Rectal smooth muscle tissue (tissue), 1 donor: ENCODE results near the gene MCUB.
"Not testable (repeated sequence)": the region's sequence is repeated elsewhere in the genome, so short reads cannot be mapped to it uniquely, and the experiment has no call there.

ENCODE experiments used
- H3K27ac ChIP-seq: one replicate; pipeline ENCODE4 v1.7.0; 2013; ENCODE audit warnings: low read depth, low read length, inconsistent platforms
- H3K27me3 ChIP-seq: one replicate; pipeline ENCODE4 v1.7.0; 2013; ENCODE audit warnings: low read length; ENCODE audit not compliant: control insufficient read depth, insufficient read depth
- H3K36me3 ChIP-seq: one replicate; pipeline ENCODE4 v1.7.0; 2013; ENCODE audit warnings: low read length; ENCODE audit not compliant: control insufficient read depth, insufficient read depth
- H3K4me1 ChIP-seq: one replicate; pipeline ENCODE4 v1.7.0; 2013; ENCODE audit warnings: low read length; ENCODE audit not compliant: control insufficient read depth, insufficient read depth
- H3K4me3 ChIP-seq: one replicate; pipeline ENCODE4 v1.7.0; 2013; ENCODE audit warnings: low read length
- H3K9ac ChIP-seq: one replicate; pipeline ENCODE4 v1.7.0; 2013; ENCODE audit warnings: low read length

The MCUB gene

DNA sequence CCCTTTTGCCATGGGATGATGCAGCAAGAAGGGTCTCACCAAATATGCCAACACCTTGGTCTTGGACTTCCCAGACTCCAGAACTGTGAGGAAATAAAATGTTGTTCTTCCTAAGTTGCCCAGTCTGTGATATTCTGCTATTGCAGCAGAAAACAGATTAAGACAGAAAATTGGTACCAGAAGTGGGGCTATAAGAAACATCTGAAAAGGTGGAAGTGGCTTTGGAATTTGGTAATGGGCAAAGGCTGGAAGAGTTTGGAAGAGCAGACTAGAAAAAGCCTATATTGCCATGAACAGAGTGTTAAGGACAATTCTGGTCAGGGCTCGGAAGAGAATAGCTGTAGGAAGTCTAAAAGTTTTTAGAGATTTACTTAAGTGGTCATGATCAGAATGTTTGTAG, 115.8 kb downstream of the MCUB start:
- H3K27ac ChIP-seq, result no peak overlapping the region
- H3K4me3 ChIP-seq, result no peak overlapping the region
- H3K4me1 ChIP-seq, result no peaks in the 10 kb centered on the region
- no peaks in the 10 kb centered on the region for H3K36me3 ChIP-seq
- H3K9ac ChIP-seq, result no peak overlapping the region
- no peaks in the 10 kb centered on the region for H3K27me3 ChIP-seq

DNA sequence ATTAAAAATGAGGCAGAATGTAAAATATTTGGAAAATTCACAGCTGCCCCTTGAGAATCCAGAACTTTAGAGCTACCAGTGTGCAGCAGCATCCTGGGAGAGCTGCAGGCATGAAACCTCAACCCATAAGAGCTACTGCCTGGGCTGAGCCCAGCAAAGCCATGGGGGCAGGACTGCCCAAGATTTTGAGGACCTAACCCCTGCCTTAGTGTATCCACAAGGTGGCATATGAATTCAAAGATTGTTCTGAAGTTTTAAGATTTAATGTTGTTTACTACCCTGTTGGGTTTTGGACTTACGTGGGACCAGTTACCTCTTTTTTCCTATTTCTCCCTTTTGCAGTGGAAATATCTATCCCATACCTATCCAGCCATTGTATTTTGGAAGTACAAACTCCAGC, 116.8 kb downstream of the MCUB start:
- Histone ChIP-seq H3K27me3 (no peaks in the 10 kb centered on the region), H3K4me3 (no peak overlapping the region), H3K36me3 (no peaks in the 10 kb centered on the region), H3K27ac (no peak overlapping the region), H3K4me1 (no peaks in the 10 kb centered on the region), H3K9ac (no peak overlapping the region)

DNA sequence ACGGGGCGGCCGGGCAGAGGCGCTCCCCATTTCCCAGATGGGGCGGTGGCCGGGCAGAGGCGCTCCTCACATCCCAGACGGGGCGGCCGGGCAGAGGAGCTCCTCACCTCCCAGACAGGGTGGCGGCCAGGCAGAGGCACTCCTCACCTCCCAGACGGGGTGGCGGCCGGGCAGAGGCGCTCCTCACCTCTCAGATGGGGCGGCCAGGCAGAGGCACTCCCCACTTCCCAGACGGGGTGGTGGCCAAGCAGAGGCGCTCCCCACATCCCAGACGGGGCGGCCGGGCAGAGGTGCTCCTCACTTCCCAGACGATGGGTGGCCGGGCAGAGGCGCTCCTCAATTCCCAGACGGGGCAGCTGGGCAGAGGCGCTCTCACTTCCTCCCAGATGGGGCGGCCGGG, 118.4 kb downstream of the MCUB start:
- not testable (repeated sequence) for H3K36me3 ChIP-seq, H3K27me3 ChIP-seq, H3K4me3 ChIP-seq, H3K9ac ChIP-seq, H3K27ac ChIP-seq, H3K4me1 ChIP-seq

DNA sequence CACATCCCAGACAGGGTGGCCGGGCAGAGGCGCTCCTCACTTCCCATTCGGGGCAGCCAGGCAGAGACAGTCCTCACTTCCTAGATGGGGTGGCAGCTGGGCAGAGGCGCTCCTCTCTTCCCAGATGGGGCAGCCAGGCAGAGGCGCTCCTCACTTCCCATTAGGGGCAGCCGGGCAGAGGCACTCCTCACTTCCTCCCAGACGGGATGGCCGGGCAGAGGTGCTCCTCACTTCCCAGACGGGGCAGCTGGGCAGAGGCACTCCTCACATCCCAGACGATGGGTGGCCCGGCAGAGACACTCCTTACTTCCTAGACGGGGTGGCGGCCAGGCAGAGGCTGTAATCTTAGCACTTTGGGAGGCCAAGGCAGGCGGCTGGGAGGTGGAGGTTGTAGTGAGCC, 118.9 kb downstream of the MCUB start:
- not testable (repeated sequence) for H3K36me3 ChIP-seq, H3K4me3 ChIP-seq, H3K27ac ChIP-seq, H3K9ac ChIP-seq, H3K4me1 ChIP-seq, H3K27me3 ChIP-seq

DNA sequence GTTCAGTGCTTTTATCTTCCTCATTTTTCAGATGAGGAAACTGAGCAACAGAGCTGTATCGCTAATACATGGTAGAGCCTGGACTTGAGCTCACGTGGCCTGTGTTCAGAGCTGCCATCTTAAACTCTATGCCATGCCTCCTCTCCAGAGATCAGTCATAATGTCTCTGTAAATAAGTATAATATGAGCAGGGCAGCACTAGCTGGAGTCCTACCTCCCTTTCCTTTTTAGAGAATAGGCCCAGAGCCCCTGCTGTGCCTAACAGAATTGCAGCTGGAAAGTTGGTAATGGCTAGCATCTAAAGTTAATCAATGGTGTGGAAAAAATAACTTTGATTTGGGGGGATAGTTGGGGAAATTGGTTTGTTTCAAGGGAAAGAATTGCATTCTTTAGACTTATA, 122.8 kb downstream of the MCUB start:
- H3K4me1 ChIP-seq, result no peaks in the 10 kb centered on the region
- no peak overlapping the region for H3K9ac ChIP-seq
- no peaks in the 10 kb centered on the region for H3K27me3 ChIP-seq
- H3K27ac ChIP-seq, result no peak overlapping the region
- no peak overlapping the region for H3K4me3 ChIP-seq
- peaks cover 2% of the 10 kb centered on the region for H3K36me3 ChIP-seq

DNA sequence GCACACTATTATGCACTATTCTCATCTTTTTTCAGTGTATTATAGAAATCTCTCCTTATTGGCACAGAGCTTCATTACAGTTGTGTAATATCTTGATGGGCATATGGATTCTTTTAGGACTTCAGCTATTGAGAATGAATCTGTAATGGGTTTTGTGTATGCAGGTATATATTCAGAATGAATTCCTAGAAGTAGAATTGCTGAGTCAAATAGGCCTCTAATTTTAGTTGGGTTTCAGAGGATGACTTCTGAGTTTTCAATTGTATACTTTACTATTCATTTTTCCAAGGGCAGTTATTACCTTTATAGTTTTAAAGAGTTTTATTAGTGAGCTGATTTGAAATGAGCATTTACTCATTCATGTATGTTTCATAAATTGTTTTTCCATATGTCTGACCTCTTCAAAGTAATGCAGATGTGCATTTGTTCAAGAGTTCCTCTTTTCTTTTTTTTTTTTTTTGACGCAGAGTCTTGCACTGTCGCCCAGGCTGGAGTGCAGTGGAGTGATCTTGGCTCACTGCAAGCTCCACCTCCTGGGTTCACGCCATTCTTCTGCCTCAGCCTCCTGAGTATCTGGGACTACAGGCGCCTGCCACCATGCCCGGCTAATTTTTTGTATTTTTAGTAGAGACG, 123.7 kb downstream of the MCUB start:
- no peak overlapping the region for H3K9ac ChIP-seq
- H3K4me1 ChIP-seq, result no peaks in the 10 kb centered on the region
- H3K36me3 ChIP-seq, result peaks cover 2% of the 10 kb centered on the region
- no peaks in the 10 kb centered on the region for H3K27me3 ChIP-seq
- H3K27ac ChIP-seq, result no peak overlapping the region
- no peak overlapping the region for H3K4me3 ChIP-seq

DNA sequence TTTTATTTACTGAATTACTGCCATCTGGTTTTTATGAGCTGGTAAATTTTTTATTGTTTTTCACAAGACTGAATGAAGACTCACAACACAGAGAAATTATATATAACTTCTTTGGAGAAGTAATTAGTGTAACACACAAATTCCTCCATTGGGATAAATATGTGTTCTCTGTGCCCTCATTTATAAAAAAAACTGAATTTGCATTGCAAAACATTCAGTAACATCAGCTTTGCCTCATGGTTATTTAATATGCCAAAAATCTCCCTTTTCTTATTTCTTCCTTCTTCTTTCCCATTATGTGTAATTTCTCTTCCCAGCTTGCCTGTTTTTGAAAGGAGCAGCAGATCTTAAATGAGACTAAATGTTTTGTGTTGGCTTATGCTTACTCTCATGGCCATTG, 124.7 kb downstream of the MCUB start:
- H3K27me3 ChIP-seq, result no peaks in the 10 kb centered on the region
- H3K4me3 ChIP-seq, result no peak overlapping the region
- H3K4me1 ChIP-seq, result no peaks in the 10 kb centered on the region
- no peak overlapping the region for H3K27ac ChIP-seq
- peaks cover 2% of the 10 kb centered on the region for H3K36me3 ChIP-seq
- H3K9ac ChIP-seq, result no peak overlapping the region

DNA sequence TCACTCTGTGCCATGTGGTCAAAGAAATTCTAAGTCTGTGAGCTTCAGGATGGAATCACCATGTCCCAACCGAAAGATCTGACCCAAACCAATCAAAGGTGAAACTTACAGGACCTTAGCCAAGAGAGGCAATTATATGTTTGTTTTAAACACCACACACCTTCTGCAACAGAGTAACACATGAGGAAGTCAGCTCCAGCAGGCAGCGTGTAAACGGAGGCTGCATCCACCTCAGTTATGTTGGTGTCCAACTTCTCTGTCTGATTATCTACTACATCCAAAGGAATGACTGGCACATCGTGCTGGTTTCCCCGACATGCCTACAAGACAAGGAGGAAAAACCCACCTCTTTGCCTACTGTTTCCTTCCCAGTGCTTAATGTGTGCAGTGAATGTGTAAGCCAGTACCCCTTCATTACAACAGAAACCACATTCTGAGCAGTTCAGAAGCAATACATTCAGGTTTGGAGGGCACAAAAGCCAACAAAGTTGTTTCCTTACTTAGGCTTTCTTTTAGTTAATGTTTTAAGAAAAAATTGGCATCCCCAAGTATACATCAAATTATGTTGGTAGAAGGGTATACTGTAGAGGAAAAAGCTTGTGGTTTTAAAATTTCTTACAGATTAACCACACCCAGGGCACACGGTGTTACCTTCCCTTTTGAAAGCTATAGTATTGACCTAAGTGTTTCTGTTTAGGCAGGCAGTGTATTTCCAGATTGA, 130.8 kb downstream of the MCUB start:
- H3K4me3 ChIP-seq, result no peak overlapping the region
- no peaks in the 10 kb centered on the region for H3K27me3 ChIP-seq
- H3K36me3 ChIP-seq, result peaks cover 10% of the 10 kb centered on the region
- no peak overlapping the region for H3K9ac ChIP-seq
- H3K4me1 ChIP-seq, result no peaks in the 10 kb centered on the region
- H3K27ac ChIP-seq, result no peak overlapping the region

DNA sequence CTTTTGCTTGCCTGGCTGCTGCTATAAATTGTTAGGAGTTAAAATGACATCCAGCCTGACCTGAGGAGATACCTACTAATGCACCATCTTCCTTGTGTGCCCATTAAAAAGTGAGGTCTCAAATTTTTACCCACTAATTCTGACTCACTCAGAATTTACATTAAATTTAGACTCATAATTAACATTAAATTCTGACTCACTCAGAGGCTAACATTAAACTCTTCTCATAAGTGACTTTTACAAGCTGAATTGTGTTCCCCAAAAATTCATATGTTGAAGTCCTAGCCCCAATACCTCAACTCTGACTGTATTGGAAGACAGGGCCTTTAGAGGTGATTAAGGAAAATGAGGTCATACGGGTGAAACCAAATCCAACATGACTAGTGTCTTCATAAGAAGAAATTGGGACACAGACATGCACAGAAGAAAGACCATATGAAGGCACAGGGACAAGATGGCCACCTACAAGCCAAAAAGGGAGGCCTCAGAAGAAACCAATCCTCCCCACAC, 131.4 kb downstream of the MCUB start:
- no peaks in the 10 kb centered on the region for H3K27me3 ChIP-seq
- H3K4me1 ChIP-seq, result no peaks in the 10 kb centered on the region
- no peak overlapping the region for H3K9ac ChIP-seq
- no peak overlapping the region for H3K4me3 ChIP-seq
- H3K36me3 ChIP-seq, result peaks cover 10% of the 10 kb centered on the region
- no peak overlapping the region for H3K27ac ChIP-seq

DNA sequence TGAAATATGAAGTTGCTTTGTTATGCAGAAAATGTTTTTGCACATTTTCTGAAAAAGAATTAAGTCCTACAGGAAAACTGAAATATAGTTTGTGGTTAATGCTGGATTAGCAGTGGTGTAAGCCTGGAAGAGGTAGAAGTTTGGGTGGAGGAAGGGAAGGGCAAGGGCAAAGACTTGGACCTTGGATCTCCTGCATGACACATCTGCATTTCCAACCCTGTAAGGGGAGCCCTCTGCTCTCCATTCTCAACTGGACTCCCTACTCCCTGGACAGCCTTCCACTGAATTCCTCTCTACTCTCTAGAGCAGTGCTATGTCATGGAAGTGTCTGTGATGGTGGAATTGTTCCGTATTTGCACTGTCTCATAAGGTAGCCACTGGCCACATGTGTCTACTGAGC, 138.6 kb downstream of the MCUB start:
- Histone ChIP-seq H3K9ac (no peak overlapping the region), H3K4me3 (no peak overlapping the region), H3K36me3 (no peaks in the 10 kb centered on the region), H3K27me3 (no peaks in the 10 kb centered on the region), H3K4me1 (peaks cover 5% of the 10 kb centered on the region), H3K27ac (no peak overlapping the region)

DNA sequence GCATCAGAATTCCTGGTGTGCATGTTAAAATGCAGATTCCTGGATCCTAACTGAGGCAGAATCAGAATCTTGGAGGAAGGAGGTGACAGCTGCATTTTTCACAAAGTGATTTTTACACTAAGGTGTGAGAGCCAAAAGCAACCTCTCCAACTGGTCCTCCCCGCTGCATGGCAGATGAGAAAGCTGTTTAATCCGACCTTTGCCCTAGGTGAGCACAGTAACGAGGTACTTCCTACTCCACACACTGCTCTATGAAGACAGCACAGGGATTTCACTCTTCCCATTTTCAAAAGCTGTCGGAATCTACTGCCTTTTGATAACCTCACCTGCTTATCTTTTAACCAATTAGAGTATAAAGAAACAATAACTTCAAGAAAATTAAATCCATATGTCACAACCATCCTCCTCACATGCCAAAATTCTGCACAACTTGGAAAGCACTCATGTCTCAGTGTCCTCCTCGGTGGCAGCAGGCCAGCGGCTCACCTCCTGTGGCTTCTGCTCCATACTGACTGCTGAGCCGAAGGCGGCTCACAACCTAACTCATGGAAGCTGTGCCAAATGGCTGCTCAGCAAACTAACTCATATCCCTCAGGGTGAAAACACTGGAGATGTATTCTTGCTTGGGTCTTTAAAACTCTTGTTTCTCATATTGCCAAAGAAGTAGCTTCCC, 139.6 kb downstream of the MCUB start:
- Histone ChIP-seq H3K9ac (no peak overlapping the region), H3K27me3 (no peaks in the 10 kb centered on the region), H3K27ac (no peak overlapping the region), H3K4me1 (peaks cover 6% of the 10 kb centered on the region), H3K4me3 (no peak overlapping the region), H3K36me3 (no peaks in the 10 kb centered on the region)

DNA sequence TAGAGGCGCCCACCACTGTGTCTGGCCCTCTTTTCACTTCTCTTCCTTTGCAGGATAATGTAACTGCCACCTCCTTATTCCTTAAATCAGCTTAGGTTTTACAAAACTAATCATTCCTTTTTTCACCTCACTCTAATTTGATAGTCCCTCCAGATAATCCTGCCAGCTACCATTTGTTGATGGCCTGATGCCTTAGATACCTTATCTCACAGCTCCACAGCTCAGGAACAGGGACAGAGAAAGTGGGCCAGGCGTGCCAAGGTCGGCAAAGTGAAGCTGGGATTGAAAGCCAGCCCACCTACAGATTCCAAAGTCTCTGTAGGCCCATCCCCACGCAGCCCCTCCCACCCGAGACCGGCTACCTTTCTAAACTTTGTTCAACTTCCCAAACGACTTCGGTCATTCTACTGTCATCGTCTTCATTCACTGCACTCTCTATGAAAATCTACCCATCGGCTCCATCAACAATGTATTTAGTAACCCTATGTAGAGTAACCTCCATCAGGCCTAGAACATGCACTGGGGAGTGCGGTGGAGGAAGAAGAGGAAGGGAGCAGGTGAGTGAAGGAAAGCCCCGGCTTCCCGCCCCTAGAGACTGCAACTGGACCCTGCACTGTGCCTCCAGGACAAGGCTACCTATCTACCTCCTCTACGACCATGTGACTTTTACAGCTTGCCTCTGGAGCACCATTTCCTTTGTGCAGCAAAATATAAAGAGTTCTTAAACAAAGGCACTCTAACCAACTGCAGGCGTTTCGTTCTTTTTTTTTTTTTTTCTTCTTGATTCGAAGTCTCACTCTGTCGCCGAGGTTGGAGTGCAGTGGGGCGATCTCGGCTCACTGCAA, 141.7 kb downstream of the MCUB start:
- Histone ChIP-seq H3K36me3 (no peaks in the 10 kb centered on the region), H3K27ac (peak overlapping the region; percentile 82), H3K4me3 (peak overlapping the region; percentile 90), H3K4me1 (peaks cover 6% of the 10 kb centered on the region), H3K27me3 (no peaks in the 10 kb centered on the region), H3K9ac (no peak overlapping the region)
